Stimulated activated effector memory CD8-positive, alpha-beta T cell treated with anti-CD3 and anti-CD28 coated beads, Interleukin-12 subunit alpha, Interleukin-12 subunit beta, amount 100 ng/mL, for 72 hours (primary cell): ENCODE data around the gene TCEA2.
"Not testable (repeated sequence)": the region's sequence is repeated elsewhere in the genome, so short reads cannot be mapped to it uniquely, and the experiment has no call there.

Source experiments
- ATAC-seq: fragments of 150-1000 bp; cut with Tn5 transposase; 2 replicates; pipeline ENCODE4 v1.10.0; 2021
- DNase-seq, 2 donors: peaks; one replicate each; pipeline ENCODE4 v3.0.0; 2021 to 2022; ENCODE audit warnings: low spot score in 2 of 2
- H3K27ac Mint-ChIP-seq: one replicate; pipeline ENCODE4 v1.8.0; 2022; ENCODE audit warnings: mild to moderate bottlenecking, mixed read lengths
- H3K36me3 Mint-ChIP-seq: one replicate; pipeline ENCODE4 v1.8.0; 2022; ENCODE audit warnings: mild to moderate bottlenecking, mixed read lengths
- H3K4me1 Mint-ChIP-seq: one replicate; pipeline ENCODE4 v1.8.0; 2022; ENCODE audit warnings: mixed read lengths
- H3K4me3 Mint-ChIP-seq: one replicate; pipeline ENCODE4 v1.8.0; 2022; ENCODE audit warnings: mild to moderate bottlenecking, mixed read lengths
- H3K9me3 Mint-ChIP-seq: one replicate; pipeline ENCODE4 v1.8.0; 2022; ENCODE audit warnings: mixed read lengths

The TCEA2 gene

DNA sequence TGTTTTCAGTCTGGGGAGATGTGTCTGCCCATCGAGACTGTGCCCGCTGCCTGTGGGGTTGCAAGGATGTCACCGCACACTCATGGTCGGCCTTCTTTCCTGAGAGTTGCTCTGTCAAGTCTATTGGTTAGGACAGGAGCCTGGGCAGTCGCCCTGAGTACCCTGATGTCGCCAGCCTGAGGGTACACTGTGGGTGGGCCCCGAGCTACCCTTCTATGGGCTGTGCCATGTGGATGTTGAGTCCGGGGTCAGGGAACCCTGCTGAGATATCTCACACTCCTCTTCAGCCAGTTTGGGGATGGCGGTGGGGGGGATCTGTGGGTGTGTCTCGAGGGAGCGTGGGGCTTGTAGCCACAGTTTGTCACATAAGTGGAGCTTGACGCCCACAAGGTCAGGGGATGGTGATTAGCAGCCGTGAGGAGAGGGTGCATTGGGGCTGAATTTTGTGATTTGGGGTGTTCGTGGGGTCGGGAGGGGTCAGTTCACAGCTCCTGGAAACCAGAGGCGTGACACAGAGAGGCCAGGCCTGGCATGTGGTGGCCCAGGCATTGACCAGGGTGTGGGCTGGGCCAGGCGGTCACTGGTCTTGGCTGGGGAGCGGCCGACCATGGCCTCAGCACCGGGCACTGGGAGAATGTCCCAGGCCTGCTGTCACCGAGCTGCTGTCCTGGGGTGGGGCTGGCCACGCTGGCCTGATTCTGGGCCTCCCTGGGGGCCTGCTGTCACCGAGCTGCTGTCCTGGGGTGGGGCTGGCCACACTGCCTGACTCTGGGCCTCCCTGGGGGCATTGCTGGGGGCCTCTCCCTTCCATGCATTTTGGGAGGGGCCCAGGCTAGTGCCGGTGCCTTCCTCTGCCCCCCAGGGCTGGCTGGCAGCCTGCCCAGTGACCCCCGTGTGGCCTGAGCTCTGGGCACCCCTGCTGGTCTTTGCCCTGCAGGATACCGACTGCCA, 46.0 kb downstream of the TCEA2 start:
- H3K4me3 Mint-ChIP-seq, result no peak overlapping the region
- peaks cover 6% of the 10 kb centered on the region for H3K4me1 Mint-ChIP-seq
- ATAC-seq (no peak), DNase-seq (peak; percentile 1 to 40)
- H3K36me3 Mint-ChIP-seq, result no peaks in the 10 kb centered on the region
- no peaks in the 10 kb centered on the region for H3K9me3 Mint-ChIP-seq
- H3K27ac Mint-ChIP-seq, result no peak overlapping the region

DNA sequence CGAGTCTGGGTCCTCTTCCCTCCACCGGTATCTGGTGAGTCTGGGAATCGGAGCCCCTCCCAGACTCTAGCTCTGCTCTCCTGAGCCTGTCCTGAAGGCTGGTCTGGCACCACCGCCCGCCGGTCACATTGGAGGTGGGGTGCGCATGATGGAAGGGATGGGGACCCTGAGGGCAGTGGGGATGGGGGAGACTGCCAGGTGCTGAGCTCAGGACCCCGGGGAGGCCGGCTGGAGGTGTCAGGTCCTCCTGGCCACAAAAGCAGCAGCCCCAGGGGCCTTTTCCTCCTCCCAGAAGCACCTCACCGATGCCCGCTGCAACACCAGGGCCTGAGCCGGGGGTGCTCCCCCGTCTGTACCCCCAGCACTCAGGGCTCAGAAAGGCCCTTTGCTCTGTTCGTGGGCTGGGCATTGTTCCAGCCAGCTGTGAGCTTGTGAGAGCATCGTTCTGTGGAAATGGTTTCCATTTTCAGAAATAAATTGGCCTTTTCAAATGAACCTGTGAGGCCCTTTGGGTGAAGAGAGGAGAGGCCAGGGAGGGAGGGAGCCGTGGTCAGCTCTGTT, 46.9 kb downstream of the TCEA2 start:
- peak; percentile 1 to 41 for DNase-seq
- Mint-ChIP-seq H3K9me3 (no peaks in the 10 kb centered on the region), H3K4me3 (no peak overlapping the region), H3K36me3 (no peaks in the 10 kb centered on the region), H3K4me1 (peaks cover 6% of the 10 kb centered on the region), H3K27ac (no peak overlapping the region)
- ATAC-seq, result no peak

DNA sequence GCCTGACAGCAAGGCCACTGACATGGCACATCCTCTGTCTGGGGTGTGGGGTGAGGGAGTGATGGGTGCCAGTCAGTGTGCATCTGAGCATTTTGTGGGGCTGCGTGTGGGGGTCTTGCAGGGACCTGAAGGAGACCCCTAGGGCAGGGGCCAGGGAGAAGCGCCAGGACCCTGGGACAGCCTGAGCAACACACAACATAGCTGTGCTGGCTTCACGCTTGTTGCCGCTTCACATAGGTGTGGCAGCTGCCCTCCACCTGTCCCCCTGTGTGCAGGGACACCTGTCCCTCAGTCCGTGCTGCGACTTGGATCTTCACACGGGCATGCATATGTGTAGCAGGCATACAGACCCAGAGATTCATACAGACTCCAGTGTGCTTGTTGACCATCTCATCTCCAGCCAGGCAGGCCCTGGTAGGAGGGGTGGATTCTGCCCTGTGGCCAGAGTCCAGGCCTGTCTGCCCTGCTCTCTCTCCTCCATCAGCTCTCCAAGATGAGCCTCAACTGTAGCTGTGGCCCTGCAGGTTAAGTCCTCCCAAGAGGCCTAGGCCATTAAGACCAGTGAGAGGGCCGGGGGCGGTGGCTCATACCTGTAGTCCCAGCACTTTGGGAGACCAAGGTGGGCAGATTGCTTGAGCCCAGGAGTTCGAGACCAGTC, 47.5 kb downstream of the TCEA2 start:
- no peak overlapping the region for H3K4me3 Mint-ChIP-seq
- no peak overlapping the region for H3K27ac Mint-ChIP-seq
- ATAC-seq, result no peak
- no peaks in the 10 kb centered on the region for H3K9me3 Mint-ChIP-seq
- H3K36me3 Mint-ChIP-seq, result no peaks in the 10 kb centered on the region
- peak; percentile 2 to 44 for DNase-seq
- peaks cover 6% of the 10 kb centered on the region for H3K4me1 Mint-ChIP-seq

DNA sequence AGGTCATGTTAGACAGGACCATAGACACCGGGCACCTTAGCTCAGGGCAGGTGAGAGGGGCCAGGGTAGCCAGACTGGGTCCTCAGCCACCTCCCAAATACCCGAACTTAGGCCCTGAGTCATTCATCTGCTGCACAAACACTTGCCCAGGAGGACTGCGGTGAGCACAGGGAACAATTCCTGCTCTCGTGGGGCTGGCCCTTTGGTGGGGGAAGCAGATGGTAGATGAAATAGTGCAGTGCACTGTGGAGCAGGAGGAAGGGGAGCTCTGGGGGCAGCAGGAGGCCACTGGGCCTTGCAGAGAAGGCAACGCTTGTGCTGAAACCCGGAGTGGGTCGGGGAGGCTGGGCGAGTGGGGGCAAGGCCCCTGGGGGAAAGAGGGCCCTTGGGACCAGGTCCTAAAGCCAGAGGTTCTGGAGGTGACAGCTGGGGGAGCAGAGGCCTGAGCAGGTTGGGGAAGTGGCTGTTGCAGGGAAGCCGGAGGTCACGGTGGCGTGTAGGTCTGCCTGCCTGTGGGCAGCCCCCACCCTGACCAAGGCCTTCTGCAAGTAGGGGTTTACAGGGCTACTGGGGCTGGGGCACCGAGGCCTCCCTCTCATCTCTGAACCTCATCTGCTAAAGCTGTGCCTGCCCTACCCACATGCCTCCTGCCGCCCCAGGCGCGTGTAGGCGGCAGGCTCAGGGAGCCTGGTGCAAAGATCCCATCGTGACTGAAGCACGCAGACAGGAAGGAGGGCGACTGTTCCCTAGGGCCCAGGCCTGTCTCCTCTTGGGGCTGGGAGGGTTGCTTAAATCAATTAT, 49.0 kb downstream of the TCEA2 start:
- DNase-seq, result peak; percentile 0 to 46
- H3K36me3 Mint-ChIP-seq, result no peaks in the 10 kb centered on the region
- ATAC-seq, result no peak
- H3K4me1 Mint-ChIP-seq, result peaks cover 6% of the 10 kb centered on the region
- no peak overlapping the region for H3K4me3 Mint-ChIP-seq
- no peaks in the 10 kb centered on the region for H3K9me3 Mint-ChIP-seq
- H3K27ac Mint-ChIP-seq, result no peak overlapping the region

DNA sequence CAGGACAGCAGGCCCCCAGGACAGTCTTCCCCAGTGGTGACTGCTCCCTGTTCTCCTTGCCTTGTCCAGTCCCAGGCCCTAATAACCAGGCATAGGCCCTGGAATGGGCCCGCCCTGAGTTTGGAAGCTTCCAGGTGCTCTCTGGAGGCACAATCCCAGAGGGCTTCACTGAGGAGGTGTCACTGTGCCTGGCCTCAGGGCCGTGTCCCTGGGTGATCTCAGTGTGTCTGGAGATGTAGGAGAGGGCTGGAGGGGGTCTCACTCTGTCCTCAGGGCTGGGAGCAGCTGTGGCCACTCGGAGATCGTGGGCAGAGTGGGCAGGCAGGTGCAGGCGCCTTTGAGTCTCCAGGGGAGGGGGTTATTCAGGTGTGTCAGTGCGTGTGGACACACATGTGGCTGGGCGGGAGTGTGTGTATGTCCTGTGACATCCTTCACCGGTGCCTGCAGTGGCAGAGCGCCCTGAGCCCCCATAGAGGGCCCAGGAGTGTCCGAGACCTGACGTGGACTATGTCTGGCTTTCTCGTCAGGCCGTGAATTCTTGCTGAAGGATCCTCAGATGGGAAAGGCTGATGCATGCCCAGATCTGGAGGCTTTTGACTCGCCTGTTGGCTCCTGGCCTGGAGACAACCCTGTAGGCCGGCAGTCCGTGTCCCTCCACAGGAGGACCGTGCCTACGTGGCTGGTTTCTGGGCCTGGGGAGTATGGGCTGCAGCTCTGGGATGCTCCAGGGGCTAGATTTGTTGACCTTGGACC, 49.9 kb downstream of the TCEA2 start:
- Mint-ChIP-seq H3K4me3 (no peak overlapping the region), H3K4me1 (peaks cover 5% of the 10 kb centered on the region), H3K9me3 (no peaks in the 10 kb centered on the region), H3K36me3 (no peaks in the 10 kb centered on the region), H3K27ac (no peak overlapping the region)
- peak; percentile 1 to 44 for DNase-seq
- no peak for ATAC-seq

DNA sequence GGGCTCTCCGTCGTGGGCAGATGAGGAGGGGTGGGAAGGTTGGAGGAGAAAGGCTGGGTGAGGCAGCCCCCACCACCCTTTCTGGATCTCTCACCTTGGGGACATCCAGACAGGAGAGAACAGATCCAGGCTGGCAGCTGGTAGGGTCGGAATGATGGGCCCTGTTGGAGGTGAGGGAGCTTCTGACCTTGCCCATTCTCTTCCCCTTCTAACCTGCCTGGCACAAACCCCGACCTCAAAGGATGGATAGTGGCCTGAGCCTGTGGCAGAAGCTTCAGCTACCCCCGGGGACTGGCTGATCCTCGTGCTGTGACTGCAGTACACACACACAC, 50.4 kb downstream of the TCEA2 start:
- ATAC-seq, result no peak
- Mint-ChIP-seq H3K27ac (no peak overlapping the region), H3K4me3 (no peak overlapping the region), H3K9me3 (no peaks in the 10 kb centered on the region), H3K36me3 (no peaks in the 10 kb centered on the region), H3K4me1 (no peaks in the 10 kb centered on the region)
- peak; percentile 0 to 39 for DNase-seq

DNA sequence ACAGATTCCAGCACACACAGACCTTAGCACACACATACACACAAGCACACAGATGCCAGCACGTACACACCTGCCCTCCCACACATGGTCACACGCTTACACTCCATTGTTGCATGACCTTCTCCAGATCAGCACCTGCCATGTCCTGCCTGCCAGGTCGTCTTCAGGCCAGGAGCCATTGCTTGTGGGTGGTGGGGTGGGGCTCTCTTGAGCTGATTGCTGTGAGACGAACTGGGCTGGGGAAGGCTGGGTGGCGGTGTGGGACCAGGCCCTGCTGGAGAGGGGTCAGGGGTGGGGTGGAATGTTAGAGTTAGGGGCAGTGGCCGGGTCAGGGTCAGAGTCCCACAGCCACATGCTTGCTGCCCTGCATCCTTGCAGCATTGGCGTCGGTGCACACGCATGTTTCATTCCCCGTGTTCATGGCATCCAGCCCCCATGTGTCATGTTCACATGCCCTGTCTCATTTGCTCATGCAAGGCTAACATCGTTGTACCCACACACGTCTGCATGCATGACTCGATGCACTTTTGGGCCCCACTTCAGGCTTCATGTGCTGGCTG, 50.9 kb downstream of the TCEA2 start:
- Mint-ChIP-seq H3K27ac (no peak overlapping the region), H3K9me3 (no peaks in the 10 kb centered on the region), H3K4me3 (no peak overlapping the region), H3K4me1 (no peaks in the 10 kb centered on the region), H3K36me3 (no peaks in the 10 kb centered on the region)
- ATAC-seq (no peak), DNase-seq (peak in 1 of 2 donors; percentile 0)

DNA sequence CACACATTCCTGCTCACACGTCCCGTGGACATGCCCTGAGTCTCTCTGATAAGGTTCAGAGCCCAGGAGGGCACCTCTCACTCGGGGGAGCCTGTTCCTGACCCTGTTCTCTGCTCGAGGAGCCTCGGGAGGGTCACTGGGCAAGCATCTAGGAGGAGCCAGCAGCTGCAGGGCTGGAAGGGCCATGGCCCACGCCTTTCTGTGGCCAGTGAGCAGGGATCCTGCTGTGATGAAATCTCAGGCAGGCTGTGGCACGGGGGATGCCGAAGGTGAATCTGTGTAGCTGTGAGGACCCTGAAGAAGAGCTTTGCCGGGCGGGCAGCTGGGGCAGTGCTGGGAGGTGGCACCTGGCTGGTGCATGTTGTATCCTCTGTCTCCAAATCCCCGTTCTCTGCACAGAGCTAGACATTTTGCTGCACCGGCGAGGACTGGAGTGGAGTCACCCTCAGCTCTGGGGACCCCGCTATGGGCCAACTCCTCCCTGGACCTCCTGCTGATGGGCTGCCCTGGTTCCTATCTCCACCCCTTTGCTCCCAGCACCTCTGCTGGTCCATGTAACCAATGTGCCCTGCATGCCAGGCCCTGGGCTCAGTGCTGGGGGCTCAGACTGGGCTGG, 51.5 kb downstream of the TCEA2 start:
- Mint-ChIP-seq H3K4me1 (no peaks in the 10 kb centered on the region), H3K27ac (no peak overlapping the region), H3K4me3 (no peak overlapping the region), H3K9me3 (no peaks in the 10 kb centered on the region), H3K36me3 (no peaks in the 10 kb centered on the region)
- DNase-seq (peak; percentile 1 to 41), ATAC-seq (no peak)

DNA sequence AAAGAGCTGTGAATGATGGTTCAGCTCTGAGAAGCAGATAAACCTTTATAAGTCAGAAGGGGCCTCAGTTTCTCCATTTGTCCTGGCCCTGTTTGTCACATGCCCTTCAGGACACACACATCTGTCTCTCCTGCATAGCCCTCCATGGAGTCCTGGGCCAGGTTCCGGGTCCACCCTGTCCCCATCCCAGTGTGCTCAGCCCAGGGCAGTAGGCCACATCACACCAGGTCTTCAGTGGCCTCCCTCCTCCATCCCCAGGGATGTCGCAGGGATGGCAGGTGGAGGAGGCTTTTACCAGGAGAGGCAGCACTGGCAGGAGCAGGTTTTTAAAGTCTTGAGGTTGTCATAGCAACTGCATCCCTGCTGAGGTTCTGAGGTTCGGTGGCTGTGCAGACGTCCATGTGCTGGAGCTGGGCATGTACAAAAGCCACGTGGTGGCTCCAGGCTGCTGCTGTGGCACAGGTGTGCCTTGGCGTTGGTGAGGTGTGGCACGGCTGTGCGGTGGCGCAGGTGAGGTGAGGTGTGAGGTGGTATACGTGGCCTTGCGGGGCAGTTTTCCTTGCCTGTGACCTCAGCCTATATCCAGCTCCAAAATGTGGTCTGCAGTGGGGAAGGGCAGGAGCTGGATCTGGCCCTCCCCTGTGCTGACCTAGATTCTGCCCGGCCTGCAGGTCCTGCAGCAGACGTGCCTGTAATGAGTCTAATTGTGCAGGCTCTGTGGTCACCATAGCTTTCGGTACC, 52.3 kb downstream of the TCEA2 start:
- no peaks in the 10 kb centered on the region for H3K9me3 Mint-ChIP-seq
- DNase-seq (peak in 1 of 2 donors; percentile 44), ATAC-seq (no peak)
- H3K4me1 Mint-ChIP-seq, result peaks cover 8% of the 10 kb centered on the region
- H3K4me3 Mint-ChIP-seq, result no peak overlapping the region
- no peak overlapping the region for H3K27ac Mint-ChIP-seq
- peaks cover 6% of the 10 kb centered on the region for H3K36me3 Mint-ChIP-seq

DNA sequence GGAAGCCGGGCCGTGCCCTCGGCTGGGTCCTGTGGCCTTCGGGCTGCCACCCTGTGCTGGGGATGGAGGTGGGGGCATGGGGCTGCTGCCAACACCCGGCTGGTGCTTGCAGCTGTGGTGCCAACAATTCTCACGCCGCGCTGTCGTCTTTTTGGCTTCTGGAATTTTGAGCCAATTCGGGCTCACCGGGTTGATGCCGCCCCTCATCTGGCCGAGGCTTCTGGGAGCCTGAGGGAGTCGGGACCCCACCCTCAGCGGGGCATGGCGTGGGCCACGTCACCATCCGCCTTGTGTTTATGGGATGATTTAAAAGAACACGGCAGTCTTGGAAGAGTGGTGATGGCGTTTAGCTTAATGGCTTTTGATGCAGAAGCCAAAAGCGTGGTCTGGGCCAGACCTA, 53.0 kb downstream of the TCEA2 start:
- H3K27ac Mint-ChIP-seq, result no peak overlapping the region
- H3K9me3 Mint-ChIP-seq, result no peaks in the 10 kb centered on the region
- no peak overlapping the region for H3K4me3 Mint-ChIP-seq
- DNase-seq, result peak in 1 of 2 donors; percentile 42
- no peak for ATAC-seq
- H3K36me3 Mint-ChIP-seq, result peaks cover 8% of the 10 kb centered on the region
- peaks cover 10% of the 10 kb centered on the region for H3K4me1 Mint-ChIP-seq

DNA sequence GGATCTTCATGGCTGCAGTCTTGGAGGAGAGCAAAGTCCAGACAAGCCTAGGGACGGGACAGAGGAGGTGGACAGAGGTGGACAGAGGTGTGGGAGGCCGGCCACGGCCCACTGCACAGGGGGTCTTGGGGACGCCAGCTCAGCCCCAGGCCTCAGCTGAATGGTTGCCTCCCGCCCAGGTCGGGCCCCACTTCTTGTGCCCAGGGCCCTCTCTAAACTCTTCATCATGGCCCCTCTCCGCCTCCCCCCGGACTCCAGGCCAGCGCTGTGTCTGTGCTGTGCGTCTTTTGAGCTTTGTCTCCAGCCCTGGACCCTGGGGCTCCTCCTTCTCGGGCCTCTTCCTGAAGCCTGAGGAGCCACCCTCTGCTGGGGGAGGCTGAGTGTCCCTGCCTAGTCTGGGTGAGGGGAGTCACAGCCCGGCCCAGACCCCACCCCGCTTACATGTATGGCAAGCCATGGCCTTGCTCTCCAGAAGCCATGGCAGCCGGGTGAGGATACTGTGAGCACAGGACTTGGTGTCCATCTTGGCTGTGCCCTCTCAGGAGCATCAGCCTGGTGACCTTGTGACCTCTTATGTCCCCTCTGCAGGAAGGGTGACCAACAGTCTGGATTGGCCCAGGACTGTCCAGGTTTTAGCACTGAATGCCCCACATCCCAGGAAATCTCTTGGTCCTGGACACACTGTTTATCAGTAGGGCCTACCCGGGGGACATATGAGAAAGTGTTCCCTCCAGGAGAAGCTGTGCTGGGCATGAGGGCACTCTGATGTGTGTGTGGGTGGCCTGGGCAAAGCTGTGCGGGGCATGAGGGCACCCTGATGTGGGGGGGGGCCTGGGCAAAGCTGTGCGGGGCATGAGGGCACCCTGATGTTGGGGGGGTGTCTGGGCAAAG, 53.8 kb downstream of the TCEA2 start:
- no peak overlapping the region for H3K4me3 Mint-ChIP-seq

DNA sequence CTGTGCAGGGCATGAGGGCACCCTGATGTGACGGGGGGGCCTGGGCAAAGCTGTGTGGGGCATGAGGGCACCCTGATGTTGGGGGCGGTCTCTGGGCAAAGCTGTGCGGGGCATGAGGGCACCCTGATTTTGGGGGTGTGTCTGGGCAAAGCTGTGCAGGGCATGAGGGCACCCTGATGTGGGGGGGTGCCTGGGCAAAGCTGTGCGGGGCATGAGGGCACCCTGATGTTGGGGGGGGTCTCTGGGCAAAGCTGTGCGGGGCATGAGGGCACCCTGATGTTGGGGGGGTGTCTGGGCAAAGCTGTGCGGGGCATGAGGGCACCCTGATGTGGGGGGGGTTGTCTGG, 54.4 kb downstream of the TCEA2 start:
- H3K9me3 Mint-ChIP-seq, H3K36me3 Mint-ChIP-seq, DNase-seq, H3K27ac Mint-ChIP-seq, H3K4me3 Mint-ChIP-seq, ATAC-seq: not testable (repeated sequence)
- H3K4me1 Mint-ChIP-seq, result peaks cover 10% of the 10 kb centered on the region

More for the DNA sequence above, 53.8 kb downstream of the TCEA2 start:
- DNase-seq, result peak in 1 of 2 donors; percentile 41
- Mint-ChIP-seq H3K4me1 (peaks cover 10% of the 10 kb centered on the region), H3K9me3 (no peaks in the 10 kb centered on the region), H3K36me3 (peaks cover 8% of the 10 kb centered on the region), H3K27ac (no peak overlapping the region)
- no peak for ATAC-seq

DNA sequence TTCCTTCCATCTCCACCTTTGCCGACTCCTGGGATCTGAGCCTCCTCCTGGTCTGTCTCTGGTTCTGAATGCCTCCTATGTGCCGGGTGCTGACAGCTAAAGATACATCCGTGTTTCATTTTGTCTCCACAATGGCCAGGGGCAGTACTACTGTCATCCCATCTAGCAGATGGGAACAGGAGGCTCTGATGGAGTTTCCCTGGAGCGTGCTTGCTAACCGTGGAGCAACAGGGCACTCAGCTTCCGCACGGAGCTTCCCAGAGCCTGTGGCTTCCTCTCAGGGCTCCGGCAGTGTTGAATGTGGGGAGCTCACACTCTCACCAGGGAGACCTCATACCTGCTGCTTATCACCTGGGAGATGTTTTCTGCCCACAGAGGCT, 56.3 kb downstream of the TCEA2 start:
- Mint-ChIP-seq H3K27ac (no peak overlapping the region), H3K36me3 (peaks cover 8% of the 10 kb centered on the region)
- no peak for ATAC-seq

More for the DNA sequence above, 56.3 kb downstream of the TCEA2 start:
- Mint-ChIP-seq H3K4me1 (peaks cover 10% of the 10 kb centered on the region), H3K4me3 (no peak overlapping the region), H3K9me3 (no peaks in the 10 kb centered on the region)
- peak in 1 of 2 donors; percentile 47 for DNase-seq
